GM21737 (cell line): ENCODE measurements around the gene ARHGAP24.

Source experiments
- ATAC-seq: cut with Tn5 transposase; IDR thresholded peaks from one replicate; pipeline ENCODE4 v1.9.1; 2021; ENCODE audit warnings: mild to moderate bottlenecking, moderate library complexity; ENCODE audit not compliant: unreplicated experiment

Gene ARHGAP24

GRCh38 chr4:85474818-85475630 is at the start of gene ARHGAP24:
Gene ARHGAP24 (plus strand): TSS chr4:85475150.
- peak; percentile 86 for ATAC-seq

- ATAC-seq: no peak
Measured at GRCh38 chr4:85426366-85426765, 48.6 kb upstream of the ARHGAP24 start.

- ATAC-seq: no peak
Measured at GRCh38 chr4:85427123-85427522, 47.8 kb upstream of the ARHGAP24 start.

GRCh38 chr4:85430226-85430625 is 44.7 kb upstream of the ARHGAP24 start:
- ATAC-seq: no peak

GRCh38 chr4:85430697-85431096 is 44.3 kb upstream of the ARHGAP24 start:
- no peak for ATAC-seq

- no peak for ATAC-seq
Measured at GRCh38 chr4:85431156-85431555, 43.8 kb upstream of the ARHGAP24 start.

GRCh38 chr4:85431881-85432485 is 43.0 kb upstream of the ARHGAP24 start:
- ATAC-seq: no peak

GRCh38 chr4:85445050-85445639 is 29.8 kb upstream of the ARHGAP24 start:
- ATAC-seq: no peak

GRCh38 chr4:85446141-85446861 is 28.6 kb upstream of the ARHGAP24 start:
- ATAC-seq: no peak

- no peak for ATAC-seq
Measured at GRCh38 chr4:85448906-85449890, 25.8 kb upstream of the ARHGAP24 start.

GRCh38 chr4:85452058-85452731 is 22.8 kb upstream of the ARHGAP24 start:
- no peak for ATAC-seq

GRCh38 chr4:85455942-85456341 is 19.0 kb upstream of the ARHGAP24 start:
- no peak for ATAC-seq

- no peak for ATAC-seq
Measured at GRCh38 chr4:85457752-85458467, 17.0 kb upstream of the ARHGAP24 start.

GRCh38 chr4:85459736-85460135 is 15.2 kb upstream of the ARHGAP24 start:
- no peak for ATAC-seq

- no peak for ATAC-seq
Measured at GRCh38 chr4:85474356-85474755, 594 bp upstream of the ARHGAP24 start.

- ATAC-seq: no peak
Measured at GRCh38 chr4:85475631-85476233, 782 bp downstream of the ARHGAP24 start.

GRCh38 chr4:85476381-85476780 is 1.4 kb downstream of the ARHGAP24 start:
- no peak for ATAC-seq

- ATAC-seq: no peak
Measured at GRCh38 chr4:85477534-85477933, 2.6 kb downstream of the ARHGAP24 start.

GRCh38 chr4:85478576-85478975 is 3.6 kb downstream of the ARHGAP24 start:
- ATAC-seq: no peak
